Activated CD8-positive, alpha-beta memory T cell treated with anti-CD3 and anti-CD28 coated beads, Interleukin-2, amount 50 U/mL, for 48 hours (primary cell): Measurements from ENCODE around the gene CYB561A3.
A peak's percentile ranks its signal among the peaks of the same experiment; 100 is the strongest.

Source experiments
- DNase-seq: peaks from one replicate; pipeline ENCODE4 v3.0.0-alpha.2; 2020

Gene CYB561A3

GRCh38 chr11:61315260-61315659 lies 46.4 kb downstream of the CYB561A3 start:
- no peak for DNase-seq

DNA sequence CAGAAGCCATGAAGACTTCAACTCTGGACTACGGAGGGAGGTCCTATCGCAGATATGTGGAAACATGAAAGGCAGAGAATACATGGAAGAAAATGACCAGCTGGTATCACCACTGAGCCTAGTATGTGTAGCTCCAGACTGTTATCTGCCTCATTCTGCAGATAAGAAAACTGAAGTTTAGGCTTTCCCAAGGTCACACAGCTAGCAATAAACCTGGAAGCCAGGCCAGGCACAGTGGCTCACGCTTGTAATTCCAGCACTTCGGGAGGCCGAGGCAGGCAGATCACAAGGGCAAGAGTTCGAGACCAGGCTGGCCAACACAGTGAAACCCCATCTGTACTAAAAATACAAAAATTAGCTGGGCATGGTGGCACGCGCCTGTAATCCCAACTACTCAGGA lies 50.9 kb downstream of the CYB561A3 start:
- no peak for DNase-seq

GRCh38 chr11:61309739-61310138 lies 51.9 kb downstream of the CYB561A3 start:
- peak; percentile 67 for DNase-seq

DNA sequence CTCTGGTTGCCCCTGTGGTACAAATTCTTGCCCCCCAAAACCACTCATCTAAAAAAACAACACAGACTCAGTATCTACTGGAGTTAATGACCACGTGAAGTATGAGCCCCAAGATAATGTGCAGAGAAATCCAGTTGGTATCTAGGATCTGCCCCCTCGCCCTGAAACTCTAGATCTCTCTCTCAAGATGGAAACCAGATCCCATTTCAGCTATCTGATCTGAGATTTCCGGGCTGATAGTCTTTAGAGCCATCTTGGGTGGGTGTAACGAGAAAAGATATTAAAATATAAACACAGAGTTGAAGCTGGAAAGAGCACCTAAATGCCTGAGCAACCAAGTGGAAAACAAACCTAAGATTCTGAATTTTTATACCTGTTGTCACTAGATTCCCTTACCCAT lies 52.5 kb downstream of the CYB561A3 start:
- no peak for DNase-seq

DNA sequence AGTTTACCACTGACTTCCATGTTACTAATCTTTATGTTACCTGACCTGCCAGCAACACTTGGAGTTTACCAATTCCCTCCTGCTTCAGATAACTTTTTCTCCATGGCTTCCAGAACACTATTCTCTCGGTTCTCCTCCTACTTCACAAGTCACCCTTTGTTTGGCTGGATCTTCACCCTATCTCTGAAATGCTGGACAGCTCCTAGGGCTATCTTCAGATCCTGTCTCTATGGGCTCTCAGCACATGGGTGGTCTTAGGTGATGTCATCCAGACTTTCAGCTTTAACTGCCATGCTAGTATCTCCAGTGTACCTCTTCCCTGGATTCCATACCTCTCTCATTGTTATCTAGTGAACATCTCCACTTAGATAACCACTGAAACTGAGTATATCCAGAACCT lies 54.3 kb downstream of the CYB561A3 start:
- DNase-seq, result no peak

DNA sequence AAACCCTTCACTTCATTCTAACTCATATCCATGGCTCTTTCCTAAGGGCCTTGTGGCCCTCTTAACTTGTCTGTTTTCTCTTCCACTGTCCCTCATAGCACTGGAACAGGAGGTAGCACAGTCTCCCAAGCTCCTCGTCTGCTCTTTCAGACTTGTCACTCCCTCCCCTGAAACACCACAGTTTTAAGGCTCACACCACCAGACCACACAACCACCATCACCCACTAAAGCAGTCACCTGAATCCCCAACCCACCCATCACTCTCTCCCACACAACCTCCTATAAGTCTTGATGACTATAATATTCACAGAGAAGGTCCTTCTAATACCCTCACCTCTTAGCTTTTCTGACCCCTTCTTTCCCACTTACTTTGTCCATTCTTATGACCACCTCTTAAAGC lies 55.5 kb downstream of the CYB561A3 start:
- no peak for DNase-seq

- no peak for DNase-seq
Observed at GRCh38 chr11:61305417-61305816, 56.3 kb downstream of the CYB561A3 start.

DNA sequence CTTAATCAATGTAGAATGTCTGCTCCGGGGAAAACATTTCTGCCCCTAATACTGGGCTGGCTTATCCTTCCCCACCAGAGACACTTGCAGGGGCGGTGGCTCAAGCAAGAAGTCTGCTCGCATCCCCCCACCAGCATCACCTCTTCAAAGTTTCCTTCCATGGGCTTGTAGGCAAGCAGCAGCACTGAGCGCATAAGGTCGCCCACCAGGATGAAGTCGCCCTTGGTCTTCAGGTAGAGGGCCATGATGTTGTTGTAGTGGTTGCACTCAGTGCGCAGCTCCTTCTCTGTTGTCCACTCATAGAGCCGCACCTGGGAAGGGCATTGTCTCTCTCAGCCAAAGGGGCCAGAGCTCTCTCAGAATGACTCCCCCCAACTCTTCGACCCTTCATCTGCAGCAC lies 58.0 kb downstream of the CYB561A3 start:
- DNase-seq, result no peak

DNA sequence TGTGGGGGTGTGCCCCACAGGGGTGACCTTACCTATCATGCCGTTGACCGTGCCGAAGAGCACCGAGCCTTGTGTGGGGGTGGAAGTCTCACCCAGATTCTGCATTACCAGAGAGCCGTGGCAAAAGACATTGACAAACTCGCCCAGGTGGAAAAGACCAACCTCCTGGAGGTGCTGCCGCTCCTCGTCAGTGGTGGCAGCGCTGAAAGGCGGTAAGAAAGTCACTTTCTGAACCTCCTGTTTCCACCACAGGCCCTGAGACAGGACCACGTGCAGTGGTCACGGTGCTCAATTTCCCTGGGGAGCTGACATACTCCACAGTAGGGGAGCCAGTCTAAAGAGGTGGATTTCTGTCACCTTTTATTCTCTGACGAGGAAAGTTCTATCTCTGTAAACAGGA lies 59.1 kb downstream of the CYB561A3 start:
- no peak for DNase-seq
